ENCODE results near the gene CBLN4.

DNA sequence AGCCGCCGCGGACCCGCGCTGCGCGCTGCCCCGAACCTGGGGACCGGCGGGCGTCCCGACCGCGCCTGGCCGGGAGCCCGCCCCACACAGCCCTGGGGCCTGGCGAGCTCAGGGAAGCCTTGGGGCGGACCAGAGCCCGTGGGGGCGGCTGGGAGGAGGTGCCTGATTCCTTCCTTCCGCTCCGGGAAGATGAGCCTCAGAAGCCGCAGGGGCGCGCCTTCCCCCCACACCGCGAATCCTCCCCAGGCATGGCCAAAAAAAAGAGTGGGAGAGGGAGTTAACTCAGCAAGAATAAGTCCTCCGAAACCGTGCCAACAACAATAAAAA is at the start of gene CBLN4:
- no peak for TF ChIP-seq EZH2 (IDR thresholded peaks at IDR 0.05; ENCODE audit: low read length, missing control alignments)
- no peak for TF ChIP-seq CTCF (conservative IDR thresholded peaks at IDR 0.05 in 1 of 2, IDR thresholded peaks at IDR 0.05 in 1 of 2; ENCODE audit: low read depth in 1 of 2, low read length in 2 of 2)
